HG03521 (cell line): ENCODE results near the gene ZNF536.

Source experiments
- ATAC-seq: cut with Tn5 transposase; IDR thresholded peaks from one replicate; pipeline ENCODE4 v1.9.1; 2021; ENCODE audit warnings: mild to moderate bottlenecking, moderate library complexity; ENCODE audit not compliant: unreplicated experiment

ZNF536 gene

GRCh38 chr19:30361721-30362120 lies 10.5 kb upstream of the ZNF536 start:
- ATAC-seq = no peak

GRCh38 chr19:30362156-30362754 lies 9.9 kb upstream of the ZNF536 start:
- ATAC-seq = no peak

GRCh38 chr19:30363073-30363472 lies 9.1 kb upstream of the ZNF536 start:
- no peak for ATAC-seq

GRCh38 chr19:30364866-30365800 lies 7.1 kb upstream of the ZNF536 start:
- ATAC-seq = no peak

GRCh38 chr19:30366282-30366681 lies 5.9 kb upstream of the ZNF536 start:
- ATAC-seq = no peak

- ATAC-seq = no peak
These were observed 5.2 kb upstream of the ZNF536 start for GRCh38 chr19:30367006-30367405.

- ATAC-seq = no peak
These were observed 4.8 kb upstream of the ZNF536 start for GRCh38 chr19:30367421-30367820.

GRCh38 chr19:30369833-30370232 lies 2.4 kb upstream of the ZNF536 start:
- no peak for ATAC-seq

- ATAC-seq = no peak
These were observed 885 bp upstream of the ZNF536 start for GRCh38 chr19:30371161-30371836.

GRCh38 chr19:30373593-30373992 lies 1.4 kb downstream of the ZNF536 start:
- ATAC-seq = no peak

- no peak for ATAC-seq
These were observed 2.3 kb downstream of the ZNF536 start for GRCh38 chr19:30374539-30374864.

GRCh38 chr19:30374865-30375552 lies 2.8 kb downstream of the ZNF536 start:
- ATAC-seq = no peak

- no peak for ATAC-seq
These were observed 3.4 kb downstream of the ZNF536 start for GRCh38 chr19:30375553-30376031.

GRCh38 chr19:30376272-30376671 lies 4.1 kb downstream of the ZNF536 start:
- ATAC-seq = no peak

- no peak for ATAC-seq
These were observed 4.7 kb downstream of the ZNF536 start for GRCh38 chr19:30376826-30377425.

GRCh38 chr19:30378701-30379100 lies 6.5 kb downstream of the ZNF536 start:
- ATAC-seq = no peak

- no peak for ATAC-seq
These were observed 7.8 kb downstream of the ZNF536 start for GRCh38 chr19:30379841-30380610.

GRCh38 chr19:30381366-30381765 lies 9.2 kb downstream of the ZNF536 start:
- no peak for ATAC-seq

- ATAC-seq = no peak
These were observed 13.0 kb downstream of the ZNF536 start for GRCh38 chr19:30385174-30385573.

GRCh38 chr19:30385666-30386065 lies 13.5 kb downstream of the ZNF536 start:
- no peak for ATAC-seq
